HepG2 (cell line): Measurements from ENCODE around the gene CCL22. TPM values are rescaled to one million over a fixed set of nuclear protein-coding genes. Genes with fewer than 3 reads are reported as not detected.

Experiments used
- AHR ChIP-seq: IDR thresholded peaks from 2 replicates; pipeline ENCODE4 v1.6.1; 2018; ENCODE audit warnings: missing genetic modification reagents, missing compliant biosample characterization
- BRCA1 ChIP-seq: sonication (generic); formaldehyde crosslinking; IDR thresholded peaks from 2 replicates; pipeline ENCODE4 v1.4.0; 2020; ENCODE audit warnings: missing genetic modification reagents
- EED ChIP-seq: sonication (generic); formaldehyde crosslinking; IDR thresholded peaks from 2 replicates; pipeline ENCODE4 v1.5.0; 2020; ENCODE audit warnings: mild to moderate bottlenecking, missing genetic modification reagents
- ERF ChIP-seq: IDR thresholded peaks from 2 replicates; pipeline ENCODE4 v1.6.1; 2018; ENCODE audit warnings: missing biosample characterization, missing genetic modification reagents
- EZH2 ChIP-seq: conservative IDR thresholded peaks from 2 replicates; pipeline ENCODE4 v1.6.1; 2012; ENCODE audit warnings: mild to moderate bottlenecking, low read depth, low read length, moderate library complexity
- FOXC1 ChIP-seq: sonication (generic); formaldehyde crosslinking; IDR thresholded peaks from 2 replicates; pipeline ENCODE4 v1.8.0; 2022; ENCODE audit warnings: mild to moderate bottlenecking, missing genetic modification reagents, borderline replicate concordance
- KLF12 ChIP-seq: sonication (generic); formaldehyde crosslinking; IDR thresholded peaks from 2 replicates; pipeline ENCODE4 v1.4.0; 2020; ENCODE audit warnings: missing genetic modification reagents, borderline replicate concordance
- MBD4 ChIP-seq: IDR thresholded peaks from 2 replicates; pipeline ENCODE4 v1.6.1; 2012; ENCODE audit warnings: low read length, inconsistent platforms, borderline replicate concordance
- MXD4 ChIP-seq: IDR thresholded peaks from 2 replicates; pipeline ENCODE4 v1.6.1; 2016; ENCODE audit warnings: mild to moderate bottlenecking, missing biosample characterization, missing genetic modification reagents
- NFRKB ChIP-seq: fragments of 450-650 bp; IDR thresholded peaks from 2 replicates; pipeline ENCODE4 v1.6.1; 2017
- PAX8 ChIP-seq: sonication (generic); formaldehyde crosslinking; IDR thresholded peaks from 2 replicates; pipeline ENCODE4 v1.8.0; 2022; ENCODE audit warnings: mild to moderate bottlenecking, missing genetic modification reagents, borderline replicate concordance
- PRMT3 ChIP-seq: sonication (generic); formaldehyde crosslinking; IDR thresholded peaks from 2 replicates; pipeline ENCODE4 v1.8.1; 2022; ENCODE audit warnings: low read depth, mild to moderate bottlenecking, moderate library complexity, missing genetic modification reagents, borderline replicate concordance
- SALL1 ChIP-seq: sonication (generic); formaldehyde crosslinking; IDR thresholded peaks from 2 replicates; pipeline ENCODE4 v1.8.0; 2022; ENCODE audit warnings: mild to moderate bottlenecking, missing genetic modification reagents
- SP4 ChIP-seq: sonication (generic); formaldehyde crosslinking; IDR thresholded peaks from 2 replicates; pipeline ENCODE4 v1.8.1; 2023; ENCODE audit warnings: mild to moderate bottlenecking, missing genetic modification reagents
- TP53 ChIP-seq: sonication (generic); formaldehyde crosslinking; conservative IDR thresholded peaks from 2 replicates; pipeline ENCODE4 v1.4.0; 2020; ENCODE audit warnings: missing genetic modification reagents
- ZBTB46 ChIP-seq: sonication (generic); formaldehyde crosslinking; IDR thresholded peaks from 2 replicates; pipeline ENCODE4 v1.4.0; 2020; ENCODE audit warnings: mild to moderate bottlenecking, missing genetic modification reagents, borderline replicate concordance
- ZC3H13 ChIP-seq: sonication (generic); formaldehyde crosslinking; IDR thresholded peaks from 2 replicates; pipeline ENCODE4 v1.8.1; 2023; ENCODE audit warnings: mild to moderate bottlenecking, missing genetic modification reagents, moderate library complexity
- ZFP62 ChIP-seq: sonication (generic); formaldehyde crosslinking; IDR thresholded peaks from 2 replicates; pipeline ENCODE4 v1.4.0; 2020; ENCODE audit warnings: missing genetic modification reagents
- ZMYM3 ChIP-seq: sonication (generic); formaldehyde crosslinking; IDR thresholded peaks from 2 replicates; pipeline ENCODE4 v1.5.1; 2020; ENCODE audit warnings: mild to moderate bottlenecking, missing genetic modification reagents
- ZNF180 ChIP-seq: sonication (generic); formaldehyde crosslinking; IDR thresholded peaks from 2 replicates; pipeline ENCODE4 v1.4.0; 2020; ENCODE audit warnings: low read depth, missing genetic modification reagents, borderline replicate concordance
- ZNF430 ChIP-seq: sonication (generic); formaldehyde crosslinking; IDR thresholded peaks from 2 replicates; pipeline ENCODE4 v1.9.0; 2021; ENCODE audit warnings: mild to moderate bottlenecking, missing genetic modification reagents
- ZNF703 ChIP-seq: sonication (generic); formaldehyde crosslinking; IDR thresholded peaks from 2 replicates; pipeline ENCODE4 v1.5.1; 2020; ENCODE audit warnings: missing genetic modification reagents, mild to moderate bottlenecking, moderate library complexity, borderline replicate concordance
- ZNF839 ChIP-seq: sonication (generic); formaldehyde crosslinking; IDR thresholded peaks from 2 replicates; pipeline ENCODE4 v1.4.0; 2020; ENCODE audit warnings: missing genetic modification reagents, mild to moderate bottlenecking, borderline replicate concordance
- polyA plus RNA-seq, 8 experiments: library from polyadenylated mRNA; depleted of rRNA in 3 of 8; stranded (reverse) in 7 of 8; unstranded in 1 of 8; fragments of >200 nt; fragmentation: Illumina TruSeq in 4 of 8; extraction: Trizol in 4 of 8; gene quantifications; 2 replicates each; pipeline versions ENCODE4 v1.2.1 to v1.2.3, GENCODE V29; 2011 to 2016; ENCODE audit warnings: low read depth in 4 of 8, missing spikeins in 1 of 8, mixed read lengths in 1 of 8; ENCODE audit not compliant: insufficient read depth in 1 of 8
- total RNA-seq, 5 experiments: library from RNA; depleted of rRNA; stranded (reverse); fragments of >200 nt; fragmentation: Illumina TruSeq; extraction: Trizol; gene quantifications; 2 replicates each; pipeline ENCODE4 v1.2.3, GENCODE V29; 2016; ENCODE audit warnings: low read depth in 1 of 5
- TF ChIP-seq, protein P1 (sequence below): sonication (generic); formaldehyde crosslinking; IDR thresholded peaks from 2 replicates; pipeline ENCODE4 v1.4.0; 2020; ENCODE audit warnings: low read depth, mild to moderate bottlenecking, missing genetic modification reagents
- TF ChIP-seq, protein P2 (sequence below): IDR thresholded peaks from 2 replicates; pipeline ENCODE4 v1.6.1; 2016; ENCODE audit warnings: low read depth

The CCL22 gene
- total and polyA plus RNA-seq, 2 of the 13 experiments (the other 11 are each of a cell fraction or from before 2014, with no cell fraction given), result not detected

DNA sequence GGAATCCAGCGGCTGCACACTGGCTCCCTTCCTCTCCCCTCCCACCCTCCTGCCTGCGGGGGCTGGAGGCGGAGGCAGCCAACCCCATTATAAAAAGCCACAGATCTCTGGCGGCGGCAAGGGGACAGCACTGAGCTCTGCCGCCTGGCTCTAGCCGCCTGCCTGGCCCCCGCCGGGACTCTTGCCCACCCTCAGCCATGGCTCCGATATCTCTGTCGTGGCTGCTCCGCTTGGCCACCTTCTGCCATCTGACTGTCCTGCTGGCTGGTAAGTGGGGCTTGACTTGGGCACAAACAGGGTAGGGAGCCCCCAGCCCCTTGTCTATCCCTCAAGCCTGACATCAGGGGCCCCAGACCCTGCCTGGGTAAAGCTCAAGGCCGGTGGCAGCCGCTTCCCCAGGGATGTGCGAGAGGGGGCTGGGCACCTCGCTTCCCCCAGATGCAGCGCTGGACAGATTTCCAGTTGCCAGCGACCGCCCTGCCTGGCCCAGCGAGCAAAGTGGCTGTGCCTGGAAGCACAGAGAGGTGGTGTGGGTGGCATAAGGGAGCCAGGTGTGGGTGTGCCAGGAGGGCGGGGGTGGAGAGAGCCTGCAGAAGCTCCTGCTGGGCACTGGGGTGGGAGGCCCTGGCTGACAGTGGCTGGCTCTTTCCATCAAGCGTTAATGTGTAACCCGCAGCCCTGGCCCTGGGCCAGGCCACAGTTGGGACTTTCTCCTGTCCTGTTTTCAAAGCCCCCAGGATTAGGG, 14.0 kb downstream of the CCL22 start, which contains the start of gene CX3CL1 (continued):
- TF ChIP-seq AHR (CRISPR knock-in tag), result peak; percentile 64; the same call in 1 of the 2 replicates
- TF ChIP-seq KLF12 (CRISPR knock-in tag), result 0 out of 2 replicates have a peak, but pooled peaks have one; percentile 79
- TF ChIP-seq PRMT3, result peak; percentile 44; the same call in 1 of the 2 replicates
- TF ChIP-seq BRCA1 (CRISPR knock-in tag), result peak; percentile 73; the same call in 1 of the 2 replicates
- peak; percentile 26; the same call in 1 of the 2 replicates for TF ChIP-seq MXD4 (CRISPR knock-in tag)
- peak; percentile 23; the same call in 1 of the 2 replicates for TF ChIP-seq EED
- TF ChIP-seq, protein P1, sequence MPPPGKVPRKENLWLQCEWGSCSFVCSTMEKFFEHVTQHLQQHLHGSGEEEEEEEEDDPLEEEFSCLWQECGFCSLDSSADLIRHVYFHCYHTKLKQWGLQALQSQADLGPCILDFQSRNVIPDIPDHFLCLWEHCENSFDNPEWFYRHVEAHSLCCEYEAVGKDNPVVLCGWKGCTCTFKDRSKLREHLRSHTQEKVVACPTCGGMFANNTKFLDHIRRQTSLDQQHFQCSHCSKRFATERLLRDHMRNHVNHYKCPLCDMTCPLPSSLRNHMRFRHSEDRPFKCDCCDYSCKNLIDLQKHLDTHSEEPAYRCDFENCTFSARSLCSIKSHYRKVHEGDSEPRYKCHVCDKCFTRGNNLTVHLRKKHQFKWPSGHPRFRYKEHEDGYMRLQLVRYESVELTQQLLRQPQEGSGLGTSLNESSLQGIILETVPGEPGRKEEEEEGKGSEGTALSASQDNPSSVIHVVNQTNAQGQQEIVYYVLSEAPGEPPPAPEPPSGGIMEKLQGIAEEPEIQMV, result 0 out of 2 replicates have a peak, but pooled peaks have one; percentile 56
- TF ChIP-seq ZBTB46 (CRISPR knock-in tag), result peak; percentile 94; the same call in 1 of the 2 replicates
- no peak for TF ChIP-seq EZH2
- peak; percentile 71; the same call in 1 of the 2 replicates for TF ChIP-seq FOXC1 (CRISPR knock-in tag)
- peak; percentile 95 for TF ChIP-seq TP53 (CRISPR knock-in tag)
- TF ChIP-seq, protein P2, sequence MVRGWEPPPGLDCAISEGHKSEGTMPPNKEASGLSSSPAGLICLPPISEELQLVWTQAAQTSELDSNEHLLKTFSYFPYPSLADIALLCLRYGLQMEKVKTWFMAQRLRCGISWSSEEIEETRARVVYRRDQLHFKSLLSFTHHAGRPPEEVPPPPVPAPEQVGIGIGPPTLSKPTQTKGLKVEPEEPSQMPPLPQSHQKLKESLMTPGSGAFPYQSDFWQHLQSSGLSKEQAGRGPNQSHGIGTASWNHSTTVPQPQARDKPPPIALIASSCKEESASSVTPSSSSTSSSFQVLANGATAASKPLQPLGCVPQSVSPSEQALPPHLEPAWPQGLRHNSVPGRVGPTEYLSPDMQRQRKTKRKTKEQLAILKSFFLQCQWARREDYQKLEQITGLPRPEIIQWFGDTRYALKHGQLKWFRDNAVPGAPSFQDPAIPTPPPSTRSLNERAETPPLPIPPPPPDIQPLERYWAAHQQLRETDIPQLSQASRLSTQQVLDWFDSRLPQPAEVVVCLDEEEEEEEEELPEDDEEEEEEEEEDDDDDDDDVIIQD (CRISPR knock-in tag), result no peak; the same call in none of the 2 replicates
- TF ChIP-seq PAX8 (CRISPR knock-in tag), result peak; percentile 90; the same call in 1 of the 2 replicates
- peak; percentile 44; the same call in 1 of the 2 replicates for TF ChIP-seq SP4
- TF ChIP-seq ZMYM3 (CRISPR knock-in tag), result peak; percentile 78
- no peak; the same call in none of the 2 replicates for TF ChIP-seq ERF (CRISPR knock-in tag)
- no peak for TF ChIP-seq ZFP62 (CRISPR knock-in tag)
- TF ChIP-seq ZC3H13 (CRISPR knock-in tag), result peak; percentile 99
- peak; percentile 96; the same call in 1 of the 2 replicates for TF ChIP-seq ZNF703 (CRISPR knock-in tag)
- TF ChIP-seq ZNF839, result peak; percentile 54; the same call in 1 of the 2 replicates
- TF ChIP-seq SALL1 (CRISPR knock-in tag), result peak; percentile 87
- no peak for TF ChIP-seq ZNF180 (CRISPR knock-in tag)
- peak; percentile 54; the same call in 1 of the 2 replicates for TF ChIP-seq ZNF430 (CRISPR knock-in tag)
- TF ChIP-seq NFRKB, result no peak
- no peak for TF ChIP-seq MBD4
